Aorta (tissue), 5 donors: ENCODE measurements around the gene ADPRM. TPM values are rescaled to one million over a fixed set of nuclear protein-coding genes. Genes with fewer than 3 reads are reported as not detected.
A peak's percentile ranks its signal among the peaks of the same experiment; 100 is the strongest.

Experiments used
- ATAC-seq: fragments of 200-7000 bp; cut with Tn5 transposase; one replicate; pipeline ENCODE4 v1.9.1; 2022; ENCODE audit warnings: moderate library complexity; ENCODE audit not compliant: low FRiP score
- DNase-seq, 2 donors: peaks; one replicate each; pipeline ENCODE4 v3.0.0-alpha.2; 2020
- H3K27ac ChIP-seq, 2 donors: one replicate each; pipeline ENCODE4 v1.5.1; 2013; ENCODE audit warnings: low read length in 2 of 2, mild to moderate bottlenecking in 2 of 2, moderate library complexity in 2 of 2, control low read depth in 1 of 2, inconsistent platforms in 1 of 2, low read depth in 1 of 2
- H3K27me3 ChIP-seq, 2 donors: one replicate each; pipeline ENCODE4 v1.6.1; 2013; ENCODE audit warnings: control low read depth in 1 of 2, low read length in 1 of 2, mild to moderate bottlenecking in 1 of 2, moderate library complexity in 1 of 2; ENCODE audit not compliant: insufficient read depth in 2 of 2, control insufficient read depth in 1 of 2
- H3K36me3 ChIP-seq, 2 donors: one replicate each; pipeline ENCODE4 v1.6.1; 2013; ENCODE audit warnings: control low read depth in 1 of 2, low read length in 1 of 2, mild to moderate bottlenecking in 1 of 2; ENCODE audit not compliant: insufficient read depth in 2 of 2, control insufficient read depth in 1 of 2
- H3K4me1 ChIP-seq, 2 donors: one replicate each; pipeline ENCODE4 v1.6.1; 2013; ENCODE audit warnings: low read length in 2 of 2, control low read depth in 1 of 2, mild to moderate bottlenecking in 1 of 2, moderate library complexity in 1 of 2; ENCODE audit not compliant: insufficient read depth in 2 of 2, control insufficient read depth in 1 of 2
- H3K4me3 ChIP-seq, 2 donors: one replicate each; pipeline ENCODE4 v1.5.1; 2013; ENCODE audit warnings: low read length in 2 of 2, control low read depth in 1 of 2, mild to moderate bottlenecking in 1 of 2
- H3K9me3 ChIP-seq: one replicate; pipeline ENCODE4 v1.6.1; 2013; ENCODE audit warnings: mild to moderate bottlenecking, low read length; ENCODE audit not compliant: control insufficient read depth
- WGBS, 2 donors: extraction: QIAGEN DNeasy Blood & Tissue Kit; methylation state at CpG; one replicate each; pipeline ENCODE4 v1.1.7; 2013; 5-methylcytosine and 5-hydroxymethylcytosine counted together
- intact Hi-C, 2 donors: fragments of 100-400 bp; cut with DNase I; formaldehyde crosslinking; loops; one replicate each; pipeline versions ENCODE4 v1.14.2 to v1.15.0; 2022
- polyA plus RNA-seq, 2 donors: library from polyadenylated mRNA; stranded (reverse); fragments of 200-250 nt; gene quantifications; one replicate each; pipeline ENCODE4 v1.2.3, GENCODE V29; 2013
- total RNA-seq, 2 donors: library from RNA; stranded (reverse); fragmentation: NEBNext Ultra II Directional; extraction: Animal tissue kit (Norgen Biotek cat#: 25700); gene quantifications; one replicate each; pipeline ENCODE4 v1.2.1, GENCODE V29; 2021
- donor health status: healthy with polysubstance abuse.
- donor health status: Bipolar disorder and iron deficiency.
- donor health status: DM: no; HTN: no; CAD: no.
- donor health status: DM: no; HTN: no; CAD: no.
- donor health status: DM: yes; HTN: yes; CAD: no.

The ADPRM gene
- total and polyA plus RNA-seq, 4 donors: 8.9 to 14.1 (median 11.2) TPM

DNA sequence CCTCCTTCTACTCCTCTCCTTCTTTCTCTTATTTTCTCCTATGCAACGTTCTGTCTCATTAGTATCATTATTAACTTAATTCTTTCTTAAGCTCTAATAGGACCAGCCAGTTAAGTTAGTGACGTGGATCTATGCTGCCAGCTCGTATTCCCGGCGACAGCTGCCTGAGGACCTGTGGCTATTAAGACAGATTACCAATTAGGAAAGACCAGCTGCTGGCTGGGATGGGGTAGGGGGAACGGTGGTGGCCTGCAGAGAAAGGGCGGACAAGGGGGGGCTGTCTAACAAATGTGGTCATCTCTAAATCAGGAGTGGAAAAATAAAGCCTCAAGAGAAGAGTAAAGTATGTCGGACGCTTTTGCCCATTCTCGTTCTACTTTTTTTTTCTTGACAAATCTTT is 39.5 kb upstream of the ADPRM start:
- H3K9me3 ChIP-seq: no peaks in the 10 kb centered on the region
- 73 to 80% methylated on average over 10 of the region's 10 CpGs for WGBS, 2 donors
- ATAC-seq: no peak
- no peak overlapping the region for H3K27ac ChIP-seq
- H3K27me3 ChIP-seq: no peaks in the 10 kb centered on the region
- intact Hi-C loops: no loop called here
- H3K4me3 ChIP-seq: no peak overlapping the region
- no peaks in the 10 kb centered on the region for H3K36me3 ChIP-seq
- no peak for DNase-seq
- H3K4me1 ChIP-seq: no peaks in the 10 kb centered on the region

DNA sequence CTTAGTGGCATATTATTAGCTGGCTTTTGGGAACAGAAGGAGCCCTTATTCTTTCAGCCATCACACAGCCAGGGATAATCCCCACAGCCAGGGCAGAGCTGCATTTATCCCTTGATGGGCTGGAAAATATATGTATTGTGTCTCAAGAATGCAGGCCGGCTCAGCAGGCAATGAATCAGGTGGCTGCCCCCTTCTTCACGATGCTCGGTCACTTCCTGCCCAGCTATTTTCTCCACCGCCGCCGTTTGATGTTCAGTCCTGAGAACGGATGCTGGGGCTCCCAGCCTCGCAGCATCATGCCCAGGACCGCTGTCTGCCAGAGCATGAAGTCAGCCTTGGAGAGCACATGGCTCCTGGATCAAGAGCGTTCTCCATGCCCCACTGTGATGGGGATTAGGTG is 36.0 kb upstream of the ADPRM start:
- WGBS, 2 donors: 72 to 81% methylated on average over 10 of the region's 10 CpGs
- Histone ChIP-seq H3K4me1 (no peaks in the 10 kb centered on the region), H3K4me3 (no peak overlapping the region), H3K36me3 (no peaks in the 10 kb centered on the region), H3K27me3 (no peaks in the 10 kb centered on the region), H3K27ac (no peak overlapping the region), H3K9me3 (no peaks in the 10 kb centered on the region)
- ATAC-seq: no peak
- intact Hi-C loops: no loop called here
- no peak for DNase-seq

DNA sequence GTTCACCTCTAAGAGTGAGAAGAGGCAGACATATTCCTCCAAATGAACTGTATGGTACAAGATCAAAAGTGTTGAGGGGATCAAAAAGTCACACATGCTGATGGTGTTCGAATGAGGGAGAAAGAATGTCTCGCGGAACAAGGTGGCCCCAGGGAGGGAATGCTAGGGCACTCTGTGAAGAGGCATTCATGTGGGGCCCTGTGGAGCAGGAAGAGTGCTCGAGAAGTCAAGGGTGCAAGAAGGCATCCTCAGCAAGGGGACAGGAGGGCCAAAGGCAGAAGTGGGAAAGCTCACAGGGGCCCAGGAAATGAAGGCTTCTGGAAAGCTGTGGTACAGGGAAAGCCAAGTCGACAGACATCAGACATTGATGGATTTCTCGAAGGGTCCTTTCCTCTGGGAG is 34.2 kb upstream of the ADPRM start:
- 89 to 91% methylated on average over 6 of the region's 6 CpGs for WGBS, 2 donors
- intact Hi-C loops: no loop called here
- DNase-seq: no peak
- Histone ChIP-seq H3K27me3 (no peaks in the 10 kb centered on the region), H3K27ac (no peak overlapping the region), H3K9me3 (no peaks in the 10 kb centered on the region), H3K4me1 (no peaks in the 10 kb centered on the region), H3K36me3 (no peaks in the 10 kb centered on the region), H3K4me3 (no peak overlapping the region)
- no peak for ATAC-seq

DNA sequence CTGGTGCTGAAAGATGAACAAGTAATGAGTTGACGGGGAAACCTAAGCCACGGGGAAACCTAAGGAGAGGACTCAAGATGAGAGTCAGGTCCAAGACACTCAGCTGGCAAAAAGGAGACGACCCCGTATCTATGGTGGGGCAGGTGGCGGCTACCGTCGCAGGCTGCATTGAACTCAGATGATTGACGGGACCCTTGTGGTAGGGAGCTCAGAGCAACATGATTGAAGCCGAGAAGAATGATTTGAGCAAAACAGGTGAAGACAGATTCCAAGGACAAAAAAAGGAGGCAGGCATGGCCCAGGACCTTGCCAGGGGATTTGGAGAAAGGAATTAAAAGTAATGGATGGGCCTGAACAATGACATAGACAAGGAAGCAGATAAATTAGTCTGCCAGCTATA is 32.8 kb upstream of the ADPRM start:
- no peaks in the 10 kb centered on the region for H3K36me3 ChIP-seq
- DNase-seq (no peak), ATAC-seq (no peak)
- intact Hi-C loops: no loop called here
- no peaks in the 10 kb centered on the region for H3K4me1 ChIP-seq
- no peaks in the 10 kb centered on the region for H3K9me3 ChIP-seq
- no peak overlapping the region for H3K4me3 ChIP-seq
- H3K27me3 ChIP-seq: no peaks in the 10 kb centered on the region
- H3K27ac ChIP-seq: no peak overlapping the region
- 92 to 94% methylated on average over 9 of the region's 9 CpGs for WGBS, 2 donors

DNA sequence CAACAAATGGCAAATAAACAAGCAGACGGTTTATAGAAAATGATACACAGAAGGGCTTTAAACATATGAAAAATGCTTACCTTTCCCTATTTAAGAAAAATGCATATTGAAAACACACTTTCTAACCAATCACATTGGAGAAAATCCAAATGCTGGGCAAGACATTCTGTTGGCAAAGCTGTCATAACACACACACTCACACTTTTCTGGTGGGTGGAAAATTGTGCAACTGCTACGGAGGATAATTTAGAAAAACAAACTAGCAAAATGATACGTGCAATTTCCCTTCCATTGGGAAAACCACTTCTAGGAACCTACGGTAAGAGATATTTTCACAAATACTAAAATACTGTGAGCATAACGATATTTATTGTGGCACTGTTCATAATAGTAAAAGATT is 30.5 kb upstream of the ADPRM start:
- no peak for DNase-seq
- no peaks in the 10 kb centered on the region for H3K36me3 ChIP-seq
- intact Hi-C loops: no loop called here
- no peak for ATAC-seq
- no peaks in the 10 kb centered on the region for H3K4me1 ChIP-seq
- H3K27ac ChIP-seq: no peak overlapping the region
- H3K27me3 ChIP-seq: no peaks in the 10 kb centered on the region
- 63 to 77% methylated on average over 5 of the region's 5 CpGs for WGBS, 2 donors
- H3K9me3 ChIP-seq: no peaks in the 10 kb centered on the region
- no peak overlapping the region for H3K4me3 ChIP-seq

DNA sequence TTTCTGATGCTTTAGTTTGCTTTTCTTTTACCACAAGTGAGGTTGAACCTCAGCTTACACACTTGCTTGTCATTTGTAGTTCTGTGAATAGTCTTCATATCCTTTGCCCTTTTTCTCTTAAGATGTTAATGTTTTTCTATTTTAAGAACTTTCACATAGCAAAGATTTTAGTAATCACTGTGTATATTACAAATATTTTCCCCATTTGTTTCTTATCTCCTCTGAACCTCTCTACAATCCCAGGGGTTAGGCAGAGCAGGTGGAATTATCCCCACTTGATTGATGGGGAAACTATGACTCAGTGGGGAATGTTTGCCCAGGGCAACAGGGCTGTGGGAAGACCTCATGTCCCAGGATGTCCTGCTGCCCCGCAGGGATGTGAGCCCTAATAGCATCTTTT is 28.6 kb upstream of the ADPRM start:
- intact Hi-C loops: loop anchor here in 1 of 2 donors (1.0 kb wide), 1 partner anchor 12 kb away; no protein-coding TSS in a partner anchor
- no peak for ATAC-seq

DNA sequence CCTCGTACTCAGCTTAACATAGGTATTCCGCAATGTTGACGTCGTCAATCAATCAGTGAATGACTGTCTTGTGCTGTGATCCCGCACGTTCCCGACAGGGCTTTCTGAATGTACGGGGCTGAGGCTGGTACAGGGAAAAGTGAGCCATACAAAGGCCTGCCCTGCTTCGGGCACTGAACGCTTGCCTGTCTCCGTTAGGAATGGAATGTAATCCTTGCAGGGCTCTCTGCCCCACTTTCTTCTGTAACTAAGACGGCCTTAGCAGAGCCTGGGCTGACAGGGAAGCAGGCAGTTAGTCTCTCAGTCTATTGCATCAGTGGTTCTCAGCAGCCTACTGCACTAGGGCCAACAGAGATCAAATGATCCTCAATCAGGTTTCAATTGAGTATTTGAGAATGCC is 24.1 kb upstream of the ADPRM start:
- H3K27ac ChIP-seq: no peak overlapping the region
- intact Hi-C loops: no loop called here
- DNase-seq (no peak), ATAC-seq (no peak)
- H3K4me1 ChIP-seq: no peaks in the 10 kb centered on the region
- H3K27me3 ChIP-seq: no peaks in the 10 kb centered on the region
- no peaks in the 10 kb centered on the region for H3K9me3 ChIP-seq
- H3K4me3 ChIP-seq: no peak overlapping the region
- peaks cover 0 to 1% of the 10 kb centered on the region in 2 donors for H3K36me3 ChIP-seq
- WGBS, 2 donors: 86 to 88% methylated on average over 12 of the region's 12 CpGs

More for the DNA sequence above, 28.6 kb upstream of the ADPRM start:
- no peaks in the 10 kb centered on the region for H3K9me3 ChIP-seq
- H3K4me3 ChIP-seq: no peak overlapping the region
- DNase-seq: no peak
- no peaks in the 10 kb centered on the region for H3K27me3 ChIP-seq
- no peaks in the 10 kb centered on the region for H3K36me3 ChIP-seq
- H3K27ac ChIP-seq: no peak overlapping the region
- H3K4me1 ChIP-seq: no peaks in the 10 kb centered on the region
- 0 to 6% methylated on average over 1 of the region's 1 CpG for WGBS, 2 donors

DNA sequence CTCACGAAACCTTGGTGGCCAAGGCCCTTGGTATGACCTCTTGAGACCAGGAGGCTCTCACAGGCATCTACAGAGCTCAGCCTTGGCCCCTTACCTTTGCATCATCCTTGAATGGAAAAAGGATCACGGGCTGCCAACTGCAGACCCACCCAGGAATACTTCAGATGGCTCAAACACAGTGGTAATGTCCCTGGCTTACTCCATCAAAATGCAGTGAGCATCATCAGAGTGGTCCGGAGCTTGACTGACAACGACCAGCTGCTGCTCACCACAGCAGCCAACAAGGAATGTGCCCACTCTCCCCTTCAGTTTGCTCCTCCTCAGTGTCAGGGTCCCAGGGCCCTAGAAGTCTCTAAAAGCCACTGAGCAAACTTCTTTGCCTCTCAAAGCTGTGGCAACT is 22.7 kb upstream of the ADPRM start:
- Histone ChIP-seq H3K27me3 (no peaks in the 10 kb centered on the region), H3K4me1 (no peaks in the 10 kb centered on the region), H3K27ac (no peak overlapping the region), H3K36me3 (peaks cover 0 to 1% of the 10 kb centered on the region in 2 donors), H3K4me3 (no peak overlapping the region), H3K9me3 (no peaks in the 10 kb centered on the region)
- WGBS, 2 donors: 97 to 99% methylated on average over 4 of the region's 4 CpGs
- DNase-seq (no peak), ATAC-seq (no peak)
- intact Hi-C loops: no loop called here

DNA sequence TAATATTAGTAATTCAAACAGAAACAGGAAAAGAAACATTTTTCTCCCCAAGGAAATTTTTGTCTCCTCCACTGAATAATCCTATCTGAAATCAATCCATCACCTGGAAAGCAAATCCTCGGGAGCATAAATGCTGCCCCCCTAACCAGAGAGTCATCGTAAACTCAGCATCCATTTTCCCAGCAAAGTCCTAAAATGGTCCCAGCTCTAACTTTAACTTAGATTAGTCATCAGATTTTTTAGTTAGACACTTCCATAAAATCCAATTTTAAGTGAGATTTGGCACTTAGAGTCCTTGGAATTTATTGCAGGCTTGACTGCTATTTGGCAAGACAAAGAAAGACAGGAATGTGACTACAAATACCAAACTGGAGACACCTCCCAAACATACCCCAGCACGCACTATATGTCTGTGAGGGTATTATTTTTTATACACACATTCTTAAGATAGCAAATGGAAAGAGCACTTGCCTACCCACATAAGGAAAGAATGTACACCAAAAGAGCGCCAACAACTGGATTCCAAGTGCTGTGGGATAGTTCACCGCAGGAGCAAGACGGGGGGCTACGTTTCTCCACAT is 15.4 kb upstream of the ADPRM start:
- Histone ChIP-seq H3K4me1 (peaks cover 0 to 1% of the 10 kb centered on the region in 2 donors), H3K27ac (peak overlapping the region; percentile 79 to 90), H3K36me3 (peaks cover 3% of the 10 kb centered on the region in 2 donors), H3K27me3 (no peaks in the 10 kb centered on the region), H3K4me3 (no peak overlapping the region), H3K9me3 (no peaks in the 10 kb centered on the region)
- 7 to 8% methylated on average over 7 of the region's 7 CpGs for WGBS, 2 donors
- ATAC-seq (no peak), DNase-seq (no peak)
- intact Hi-C loops: loop anchor here (5.0 to 10.0 kb wide), 2 partner anchors 35 to 53 kb away; partner anchors contain the start of gene TMEM220 (in 1 of the 2)
